ENCODE measurements around the gene FRAT1.

FRAT1 gene

DNA sequence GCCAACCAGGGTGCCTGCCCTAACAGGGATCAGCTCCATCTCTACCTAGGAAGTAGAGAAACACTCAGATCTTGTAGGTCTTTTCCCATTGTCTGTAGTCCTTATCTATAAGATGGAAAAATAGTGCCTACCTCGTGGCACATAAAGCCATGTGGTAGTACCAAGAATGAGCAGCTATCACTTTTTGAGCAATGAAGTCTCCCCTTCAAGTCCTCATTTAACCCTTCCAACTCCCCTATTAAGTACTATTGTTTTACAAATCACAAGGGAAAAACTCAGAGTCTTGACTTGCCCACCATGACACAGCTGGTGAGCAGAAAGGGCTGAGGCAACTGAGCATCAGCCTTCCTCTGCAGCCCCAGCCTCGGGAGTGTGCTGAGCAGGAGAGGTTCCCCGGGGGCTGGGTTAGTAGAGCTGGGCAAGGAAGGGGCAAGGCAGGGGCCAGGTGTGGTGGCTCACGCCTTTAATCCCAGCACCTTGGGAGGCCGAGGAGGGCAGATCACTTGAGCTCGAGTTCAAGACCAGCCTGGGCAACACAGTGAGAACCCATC, 12.2 kb downstream of the FRAT1 start:
- DNase-seq (ENCODE audit: low read depth): no peak
- TF ChIP-seq, protein P1, sequence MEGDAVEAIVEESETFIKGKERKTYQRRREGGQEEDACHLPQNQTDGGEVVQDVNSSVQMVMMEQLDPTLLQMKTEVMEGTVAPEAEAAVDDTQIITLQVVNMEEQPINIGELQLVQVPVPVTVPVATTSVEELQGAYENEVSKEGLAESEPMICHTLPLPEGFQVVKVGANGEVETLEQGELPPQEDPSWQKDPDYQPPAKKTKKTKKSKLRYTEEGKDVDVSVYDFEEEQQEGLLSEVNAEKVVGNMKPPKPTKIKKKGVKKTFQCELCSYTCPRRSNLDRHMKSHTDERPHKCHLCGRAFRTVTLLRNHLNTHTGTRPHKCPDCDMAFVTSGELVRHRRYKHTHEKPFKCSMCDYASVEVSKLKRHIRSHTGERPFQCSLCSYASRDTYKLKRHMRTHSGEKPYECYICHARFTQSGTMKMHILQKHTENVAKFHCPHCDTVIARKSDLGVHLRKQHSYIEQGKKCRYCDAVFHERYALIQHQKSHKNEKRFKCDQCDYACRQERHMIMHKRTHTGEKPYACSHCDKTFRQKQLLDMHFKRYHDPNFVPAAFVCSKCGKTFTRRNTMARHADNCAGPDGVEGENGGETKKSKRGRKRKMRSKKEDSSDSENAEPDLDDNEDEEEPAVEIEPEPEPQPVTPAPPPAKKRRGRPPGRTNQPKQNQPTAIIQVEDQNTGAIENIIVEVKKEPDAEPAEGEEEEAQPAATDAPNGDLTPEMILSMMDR (conservative IDR thresholded peaks at IDR 0.05; ENCODE audit: low read depth, low read length): no peak
- no peak overlapping the region for H3K4me3 ChIP-seq (ENCODE audit: low read depth, low read length)

DNA sequence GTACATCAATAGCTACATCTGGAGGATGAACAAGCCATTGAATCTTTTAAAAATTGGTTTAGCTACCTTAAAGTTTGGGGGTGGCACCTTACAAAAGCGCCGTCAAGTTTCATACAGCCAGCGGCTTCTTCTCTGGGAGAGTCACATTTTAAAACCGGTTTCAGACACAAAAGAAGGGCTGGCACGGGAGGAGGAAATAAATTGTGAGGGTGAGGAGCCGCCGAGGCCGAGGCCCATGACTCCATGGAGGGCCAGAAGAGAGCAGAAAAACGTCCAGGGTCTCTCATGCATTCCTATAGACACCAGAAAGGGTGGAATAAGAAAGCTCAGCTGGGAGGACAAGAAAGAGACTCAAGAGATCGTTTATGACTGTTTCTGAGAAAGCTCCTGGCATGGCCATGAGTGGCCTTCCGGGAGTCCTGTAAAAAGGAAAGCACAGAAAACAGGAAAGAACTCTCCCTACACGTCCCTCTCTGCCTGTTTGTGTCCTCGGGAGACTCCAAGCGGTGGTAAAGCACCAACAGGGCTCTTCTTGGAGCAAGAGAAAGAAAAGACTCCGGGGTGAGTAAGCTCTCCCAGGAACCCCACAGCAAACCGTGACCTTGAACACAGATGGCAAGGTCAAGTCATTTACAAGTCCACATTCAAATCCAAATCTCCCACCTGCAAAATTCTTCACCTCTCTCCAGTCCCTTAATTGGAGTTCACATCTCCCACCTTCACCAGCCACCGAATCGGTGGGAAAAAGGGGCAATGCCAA, 13.7 kb downstream of the FRAT1 start:
- peak overlapping the region; percentile 81 for H3K4me3 ChIP-seq (ENCODE audit: low read depth, low read length)
- peak; percentile 85 for DNase-seq (ENCODE audit: low read depth)
- TF ChIP-seq, protein P1 (conservative IDR thresholded peaks at IDR 0.05; ENCODE audit: low read depth, low read length): peak; percentile 68

DNA sequence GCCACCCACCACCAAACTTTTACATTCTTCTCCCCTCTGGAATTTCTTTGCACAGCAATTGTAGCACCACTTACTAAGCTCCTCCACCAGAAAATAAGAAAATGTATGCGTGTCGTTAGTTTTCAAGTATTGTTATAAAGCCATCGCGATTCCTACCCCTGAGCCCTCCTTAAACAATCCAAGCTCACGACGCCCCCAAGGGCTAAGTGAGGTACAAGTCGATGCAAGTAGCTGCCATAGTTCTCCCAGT, 14.2 kb downstream of the FRAT1 start:
- H3K4me3 ChIP-seq (ENCODE audit: low read depth, low read length): peak overlapping the region; percentile 81
- TF ChIP-seq, protein P1 (conservative IDR thresholded peaks at IDR 0.05; ENCODE audit: low read depth, low read length): peak; percentile 33
- peak; percentile 58 for DNase-seq (ENCODE audit: low read depth)

DNA sequence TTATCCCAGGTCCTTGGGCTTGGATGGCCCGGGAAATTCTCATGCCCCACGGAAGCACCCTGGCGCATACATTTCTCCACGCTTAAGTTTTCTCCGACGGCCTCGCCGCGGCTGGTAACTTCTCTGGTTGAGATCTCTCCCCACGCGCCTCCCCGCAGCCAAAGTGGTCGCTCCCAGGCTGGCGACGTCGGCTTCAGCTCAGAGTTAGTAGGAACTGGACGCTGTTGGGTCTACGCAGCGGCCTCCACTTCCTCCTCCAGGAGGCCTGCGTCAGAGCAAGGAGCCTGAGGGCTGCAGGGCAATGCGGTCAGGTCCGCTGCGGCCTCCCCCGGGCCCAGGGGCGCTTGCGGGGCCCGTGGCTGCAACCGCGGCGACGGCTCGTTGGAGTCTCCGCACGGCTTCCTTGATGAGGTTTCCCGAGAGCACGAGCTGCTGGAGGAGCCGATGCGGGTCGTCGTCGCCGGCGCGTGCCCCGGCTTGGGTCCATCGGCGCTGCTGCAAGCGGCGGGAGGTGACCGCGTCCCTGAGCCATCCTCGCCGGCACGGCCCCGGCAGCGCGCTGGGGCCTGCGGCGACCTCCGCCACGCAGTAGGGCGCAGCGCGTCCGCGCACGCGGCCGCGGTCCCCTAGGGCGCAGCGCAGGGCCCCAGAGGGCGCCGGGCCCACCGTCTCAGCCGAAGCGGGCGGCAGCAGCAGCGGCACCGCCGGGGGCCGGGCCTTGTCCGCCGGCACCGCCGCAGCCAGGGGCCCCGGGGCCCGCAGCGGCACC, 14.7 kb downstream of the FRAT1 start:
- peak overlapping the region; percentile 81 for H3K4me3 ChIP-seq (ENCODE audit: low read depth, low read length)
- DNase-seq (ENCODE audit: low read depth): peak; percentile 61
- TF ChIP-seq, protein P1 (conservative IDR thresholded peaks at IDR 0.05; ENCODE audit: low read depth, low read length): no peak

DNA sequence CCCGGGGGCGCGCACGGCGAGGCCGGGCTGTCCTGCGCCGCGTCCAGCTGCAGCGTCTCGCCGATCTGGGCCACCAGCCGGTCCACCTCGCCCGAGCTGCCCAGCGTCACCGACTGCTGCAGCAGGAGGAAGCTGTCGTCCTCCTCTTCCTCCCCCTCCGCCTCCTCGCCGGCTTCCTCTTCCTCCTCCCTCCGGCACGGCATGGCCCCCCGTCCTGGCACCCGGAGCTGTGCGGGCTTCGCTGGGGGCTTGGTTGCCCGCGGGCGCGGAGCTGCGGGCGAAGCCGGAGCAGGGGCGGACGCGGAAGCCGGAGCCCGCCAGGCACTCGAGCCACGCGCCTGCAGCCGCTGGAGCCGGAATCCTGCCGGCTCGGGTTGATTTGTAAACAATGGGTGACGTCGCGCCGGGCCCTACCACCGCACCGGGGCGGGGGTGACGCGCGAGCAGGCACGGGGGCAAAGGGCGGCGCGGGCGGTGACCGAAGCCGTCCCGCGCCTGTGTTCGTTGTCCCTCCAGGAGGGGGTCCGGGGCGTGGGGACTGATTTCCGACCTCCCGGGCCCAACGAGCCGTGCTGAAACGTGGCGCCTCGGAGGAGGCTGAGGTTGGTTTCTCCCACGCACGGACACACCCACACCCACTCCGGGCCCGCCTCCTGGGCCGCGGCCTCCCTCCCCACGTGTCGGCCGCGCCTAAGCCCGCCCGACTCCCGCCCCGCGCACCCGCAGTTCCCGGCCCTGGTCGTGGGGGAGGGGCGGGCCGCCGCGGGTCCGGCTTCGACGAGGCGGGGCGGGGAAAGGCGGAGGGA, 15.5 kb downstream of the FRAT1 start, which contains the start of gene FRAT2:
Gene FRAT2, minus strand, starts transcription at position 360 of the 806 bp plus-strand sequence. Its CDS starts 157 bp downstream, at position 203.
- peak; percentile 95 for DNase-seq (ENCODE audit: low read depth)
- TF ChIP-seq, protein P1 (conservative IDR thresholded peaks at IDR 0.05; ENCODE audit: low read depth, low read length): no peak
- H3K4me3 ChIP-seq (ENCODE audit: low read depth, low read length): peak within 1 kb of the TSS; percentile 81

DNA sequence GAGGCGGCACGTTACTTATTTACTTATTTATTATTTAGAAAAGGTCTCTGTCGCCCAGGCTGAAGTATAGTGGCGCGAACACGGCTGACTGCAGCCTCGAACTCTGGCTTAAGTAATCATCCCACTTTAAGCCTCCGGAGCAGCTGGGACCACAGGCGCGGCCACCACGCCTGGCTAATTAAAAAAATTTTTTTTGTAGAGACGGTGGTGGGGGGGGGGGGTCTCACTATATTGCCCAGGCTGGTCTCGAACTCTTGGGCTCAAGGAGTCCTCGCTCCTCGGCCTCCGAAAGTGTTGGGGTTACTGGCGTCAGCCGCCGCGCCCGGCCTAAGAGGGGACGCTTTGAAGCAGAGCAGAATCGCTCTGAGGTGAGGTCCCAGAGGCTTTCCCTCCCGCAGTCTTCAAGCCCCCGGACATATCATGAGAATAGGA, 16.1 kb downstream of the FRAT1 start:
- peak overlapping the region; percentile 81 for H3K4me3 ChIP-seq (ENCODE audit: low read depth, low read length)
- DNase-seq (ENCODE audit: low read depth): no peak
- TF ChIP-seq, protein P1 (conservative IDR thresholded peaks at IDR 0.05; ENCODE audit: low read depth, low read length): no peak

All from choroid plexus epithelial cell (primary cell).